ENCODE results near the gene HIF1A. TPM values are rescaled to one million over a fixed set of nuclear protein-coding genes. Genes with fewer than 3 reads are reported as not detected.

Gene HIF1A
- total and polyA plus RNA-seq, 10 of the 15 experiments (the other 5 are each of a cell fraction or from before 2014, with no cell fraction given) = 18.3 to 97.0 (median 75.3) TPM

DNA sequence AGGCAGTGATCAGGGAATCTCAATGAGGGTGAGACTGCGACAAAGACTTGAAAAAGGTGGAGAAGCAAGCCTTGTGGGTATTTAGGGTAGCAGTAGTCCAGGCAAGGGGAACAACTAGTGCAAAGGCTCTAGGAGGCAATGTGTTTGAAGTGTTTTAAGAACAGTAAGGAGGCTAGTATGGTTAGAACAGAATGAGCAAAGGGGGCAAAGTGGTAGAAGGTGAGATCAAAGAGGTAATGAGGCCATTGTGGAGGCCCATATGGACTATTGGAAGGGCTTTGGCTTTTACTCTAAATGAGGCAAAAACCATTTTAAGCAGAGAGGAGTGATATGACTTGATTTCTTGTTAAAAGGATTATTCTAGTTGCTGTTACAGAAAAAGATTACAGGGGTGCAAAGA lies 16.8 kb downstream of the HIF1A start:
- FAIRE-seq (no peak), DNase-seq (ENCODE audit: low read depth, low spot score) (no peak), ATAC-seq (peak; percentile 7; the same call in 2 of the 3 replicates)
- peak overlapping the region; percentile 21; the same call in 1 of the 2 replicates for H3K4me2 ChIP-seq (ENCODE audit: control insufficient read depth, insufficient read depth)
- no peak overlapping the region for H3K9ac ChIP-seq (ENCODE audit: control insufficient read depth, insufficient read depth, low read length)
- no peaks in the 10 kb centered on the region for H3K27me3 ChIP-seq (replicated peaks in 1 of 2; ENCODE audit: control insufficient read depth in 2 of 2, insufficient read depth in 2 of 2, low read length in 1 of 2)
- H3K27ac ChIP-seq (ENCODE audit: control insufficient read depth, insufficient read depth) = no peak overlapping the region
- 0 out of 2 replicates have a peak, but pooled peaks have one; percentile 23 for TF ChIP-seq TCF7 (IDR thresholded peaks at IDR 0.05; ENCODE audit: borderline replicate concordance)
- TF ChIP-seq JUND (IDR thresholded peaks at IDR 0.05; ENCODE audit: low read depth, low read length) = no peak
- RAD21 ChIA-PET (ENCODE audit: unreplicated experiment) = interaction anchor here (1.1 to 2.1 kb wide), 2 partner anchors 8 to 34 kb away, joined by 4 to 14 read pairs; no protein-coding TSS in a partner anchor
- H3K4me3 ChIP-seq = 0 out of 2 replicates have a peak overlapping the region, but pooled peaks have one; percentile 5
- BruUV-seq (replicated peaks) = no TSS peak
- POLR2A ChIA-PET = interaction anchor here (1.3 to 1.8 kb wide), 2 partner anchors 15 to 50 kb away, joined by 3 to 4 read pairs; partner anchors contain the start of gene SNAPC1
- in situ Hi-C loops (cut with MboI) (no loop called here), intact Hi-C loops (cut with micrococcal nuclease; ENCODE audit: unreplicated experiment) (no loop called here)
- H3K79me2 ChIP-seq (ENCODE audit: control insufficient read depth, insufficient read depth, low read length) = peaks cover 89% of the 10 kb centered on the region
- SMC1A ChIA-PET (ENCODE audit: uncharacterized antibody, unreplicated experiment) = interaction anchor here (0.8 to 3.8 kb wide), 6 partner anchors 12 to 208 kb away, joined by 3 to 20 read pairs (median 4); no protein-coding TSS in a partner anchor
- peaks cover 3% of the 10 kb centered on the region; the same call in 1 of the 2 replicates for H4K20me1 ChIP-seq (ENCODE audit: control insufficient read depth, insufficient read depth)
- CTCF ChIA-PET = interaction anchor here (0.8 kb wide), 1 partner anchor 218 kb away, joined by 3 read pairs; no protein-coding TSS in a partner anchor
- no peak overlapping the region for H2AFZ ChIP-seq (ENCODE audit: control insufficient read depth, low read depth, low read length)
- 100% methylated on average over 1 of the region's 1 CpG for WGBS (ENCODE audit: insufficient coverage, insufficient replicate concordance, low lambda C conversion rate, missing lambda C conversion rate)
- H3K9me3 ChIP-seq (replicated peaks; ENCODE audit: control insufficient read depth, insufficient read depth, low read length) = peaks cover 2% of the 10 kb centered on the region; the same call in 2 of the 3 replicates
- H3K4me1 ChIP-seq (ENCODE audit: control insufficient read depth, insufficient read depth, low read length) = peaks cover 35% of the 10 kb centered on the region
- peaks cover 0 to 7% of the 10 kb centered on the region in 2 experiments; a peak in 1 of 4 replicates for H3K36me3 ChIP-seq (ENCODE audit: control insufficient read depth in 2 of 2, insufficient read depth in 2 of 2, low read length in 1 of 2)

DNA sequence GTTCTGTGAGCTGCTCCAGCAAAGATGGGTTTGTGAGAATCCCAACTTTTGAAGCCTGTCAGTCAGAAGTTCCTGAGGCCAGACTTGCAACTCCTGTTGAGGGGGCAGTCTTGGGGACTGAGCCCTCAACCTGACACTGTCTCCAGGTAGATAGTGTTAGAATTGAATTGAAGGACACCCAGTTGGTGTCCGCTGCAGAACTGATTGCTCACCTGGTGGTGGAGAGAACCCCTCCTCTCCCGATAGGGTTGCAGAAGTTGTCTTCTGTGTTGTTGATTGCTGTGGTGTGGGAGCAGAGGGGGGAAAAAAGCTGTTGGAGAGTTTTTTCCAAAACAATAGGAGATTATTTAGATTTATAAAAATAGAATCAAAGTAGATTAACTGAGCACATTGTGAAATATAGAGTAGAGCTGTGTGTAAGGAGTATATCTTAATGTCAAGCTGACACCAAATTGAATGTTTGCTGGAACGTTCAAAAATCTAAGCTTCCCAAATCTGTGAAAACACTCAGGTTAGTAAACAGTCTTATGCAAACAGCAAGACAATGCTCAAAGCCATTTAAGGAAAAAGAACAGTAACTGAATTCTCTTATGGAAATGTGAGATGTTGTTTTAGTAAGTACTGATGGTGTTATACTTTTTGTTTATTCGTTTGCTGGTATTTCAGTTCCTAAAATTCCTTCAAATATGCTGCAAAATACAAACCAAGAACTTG lies 18.6 kb downstream of the HIF1A start:
- no TSS peak for BruUV-seq (replicated peaks)
- DNase-seq (ENCODE audit: low read depth, low spot score) (no peak), ATAC-seq (no peak), FAIRE-seq (no peak)
- H3K9me3 ChIP-seq (replicated peaks; ENCODE audit: control insufficient read depth, insufficient read depth, low read length) = no peaks in the 10 kb centered on the region; the same call in 2 of the 3 replicates
- RAD21 ChIA-PET (ENCODE audit: unreplicated experiment) = interaction anchor here (0.9 to 5.1 kb wide), 4 partner anchors 9 to 161 kb away, joined by 4 to 28 read pairs (median 5); no protein-coding TSS in a partner anchor
- H3K27ac ChIP-seq (ENCODE audit: control insufficient read depth, insufficient read depth) = no peak overlapping the region
- intact Hi-C loops (cut with micrococcal nuclease; ENCODE audit: unreplicated experiment) (no loop called here), in situ Hi-C loops (cut with MboI) (no loop called here)
- no peak overlapping the region for H3K4me3 ChIP-seq
- CTCF ChIA-PET = interaction anchor here (0.5 to 1.8 kb wide), 3 partner anchors 17 to 152 kb away, joined by 3 to 6 read pairs (median 4); no protein-coding TSS in a partner anchor
- WGBS (ENCODE audit: insufficient coverage, insufficient replicate concordance, low lambda C conversion rate, missing lambda C conversion rate) = 61% methylated on average over 4 of the region's 4 CpGs
- H3K27me3 ChIP-seq (replicated peaks in 1 of 2; ENCODE audit: control insufficient read depth in 2 of 2, insufficient read depth in 2 of 2, low read length in 1 of 2) = no peaks in the 10 kb centered on the region
- SMC1A ChIA-PET (ENCODE audit: uncharacterized antibody, unreplicated experiment) = interaction anchor here (0.6 to 9.5 kb wide), 16 partner anchors 9 to 242 kb away, joined by 3 to 114 read pairs (median 3); partner anchors contain the start of genes HIF1A and SNAPC1
- peaks cover 0 to 7% of the 10 kb centered on the region in 2 experiments; a peak in 1 of 4 replicates for H3K36me3 ChIP-seq (ENCODE audit: control insufficient read depth in 2 of 2, insufficient read depth in 2 of 2, low read length in 1 of 2)
- H2AFZ ChIP-seq (ENCODE audit: control insufficient read depth, low read depth, low read length) = no peak overlapping the region
- H3K9ac ChIP-seq (ENCODE audit: control insufficient read depth, insufficient read depth, low read length) = no peak overlapping the region
- H3K4me2 ChIP-seq (ENCODE audit: control insufficient read depth, insufficient read depth) = peak overlapping the region; percentile 47
- H3K4me1 ChIP-seq (ENCODE audit: control insufficient read depth, insufficient read depth, low read length) = peaks cover 42% of the 10 kb centered on the region
- POLR2A ChIA-PET = interaction anchor here (0.6 to 1.3 kb wide), 7 partner anchors 8 to 324 kb away, joined by 3 to 6 read pairs (median 3); no protein-coding TSS in a partner anchor
- peaks cover 3% of the 10 kb centered on the region; the same call in 1 of the 2 replicates for H4K20me1 ChIP-seq (ENCODE audit: control insufficient read depth, insufficient read depth)
- H3K79me2 ChIP-seq (ENCODE audit: control insufficient read depth, insufficient read depth, low read length) = peaks cover 99% of the 10 kb centered on the region
- TF ChIP-seq ZNF687 (IDR thresholded peaks at IDR 0.05) = no peak
- TF ChIP-seq BACH1 (IDR thresholded peaks at IDR 0.05; ENCODE audit: borderline replicate concordance) = no peak
- no peak for TF ChIP-seq SMAD1 (IDR thresholded peaks at IDR 0.05; ENCODE audit: low read depth, partially characterized antibody)
- TF ChIP-seq ZSCAN29 (IDR thresholded peaks at IDR 0.05) = no peak

Measured in GM12878 (cell line).